IPS-15b (cell line): ENCODE measurements around the gene CNTNAP2.

ENCODE experiments used
- H3K27me3 ChIP-seq: one replicate; pipeline ENCODE4 v1.6.1; 2013; ENCODE audit warnings: low read length; ENCODE audit not compliant: control insufficient read depth, insufficient read depth
- H3K36me3 ChIP-seq: one replicate; pipeline ENCODE4 v1.6.1; 2013; ENCODE audit warnings: low read length; ENCODE audit not compliant: control insufficient read depth, insufficient read depth
- H3K4me1 ChIP-seq: one replicate; pipeline ENCODE4 v1.6.1; 2013; ENCODE audit warnings: mild to moderate bottlenecking, low read length; ENCODE audit not compliant: control insufficient read depth, insufficient read depth
- H3K4me3 ChIP-seq: one replicate; pipeline ENCODE4 v1.5.1; 2013; ENCODE audit warnings: low read depth, low read length
- H3K9ac ChIP-seq: one replicate; pipeline ENCODE4 v1.6.1; 2013; ENCODE audit warnings: low read depth, mild to moderate bottlenecking, low read length
- H3K9me3 ChIP-seq: one replicate; pipeline ENCODE4 v1.6.1; 2013; ENCODE audit warnings: mild to moderate bottlenecking, low read length; ENCODE audit not compliant: control insufficient read depth, insufficient read depth

The CNTNAP2 gene

DNA sequence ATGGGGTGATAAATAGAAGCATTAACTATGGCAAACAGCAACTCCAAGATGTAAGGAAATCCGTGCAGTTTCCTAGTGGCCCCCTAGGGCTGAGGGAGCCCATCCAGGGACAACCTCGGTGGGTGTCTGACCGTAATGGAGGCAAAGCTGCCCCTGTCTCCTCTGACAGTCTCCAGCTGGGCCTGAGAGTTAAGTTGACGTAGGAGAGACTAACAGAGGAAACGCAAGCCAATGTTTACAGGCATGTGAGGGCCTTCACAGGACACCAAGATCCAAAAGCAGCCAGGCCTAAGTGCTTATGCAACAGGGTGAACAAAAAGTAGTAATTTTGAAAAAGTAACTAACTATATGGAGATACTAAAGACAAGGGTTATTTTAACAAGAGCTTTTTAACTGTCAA lies 2144.0 kb downstream of the CNTNAP2 start:
- H3K27me3 ChIP-seq: peaks cover 3% of the 10 kb centered on the region
- H3K9ac ChIP-seq: no peak overlapping the region
- H3K4me3 ChIP-seq: no peak overlapping the region
- H3K9me3 ChIP-seq: no peaks in the 10 kb centered on the region
- peaks cover 5% of the 10 kb centered on the region for H3K4me1 ChIP-seq
- H3K36me3 ChIP-seq: no peaks in the 10 kb centered on the region

DNA sequence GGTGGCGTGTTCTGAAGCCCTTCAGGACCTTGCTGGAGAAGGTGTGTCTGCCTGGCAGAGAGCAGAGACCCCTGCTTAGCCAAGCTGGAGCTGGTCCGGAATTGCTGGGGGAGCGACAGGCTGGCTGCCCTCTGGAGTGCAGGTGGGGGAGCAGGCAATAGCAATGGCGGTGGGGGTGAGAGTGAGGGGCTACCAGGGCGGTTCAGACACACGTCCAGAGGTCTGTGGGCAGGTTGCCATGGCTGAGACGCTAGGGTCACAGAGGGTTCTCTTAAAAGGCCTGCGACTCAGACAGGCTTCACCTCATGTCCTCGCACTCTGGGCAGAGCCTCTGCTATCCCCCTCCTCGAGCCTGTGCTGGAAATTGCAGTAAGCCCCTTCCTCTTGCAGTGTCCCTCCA lies 2144.9 kb downstream of the CNTNAP2 start:
- H3K27me3 ChIP-seq: peaks cover 3% of the 10 kb centered on the region

DNA sequence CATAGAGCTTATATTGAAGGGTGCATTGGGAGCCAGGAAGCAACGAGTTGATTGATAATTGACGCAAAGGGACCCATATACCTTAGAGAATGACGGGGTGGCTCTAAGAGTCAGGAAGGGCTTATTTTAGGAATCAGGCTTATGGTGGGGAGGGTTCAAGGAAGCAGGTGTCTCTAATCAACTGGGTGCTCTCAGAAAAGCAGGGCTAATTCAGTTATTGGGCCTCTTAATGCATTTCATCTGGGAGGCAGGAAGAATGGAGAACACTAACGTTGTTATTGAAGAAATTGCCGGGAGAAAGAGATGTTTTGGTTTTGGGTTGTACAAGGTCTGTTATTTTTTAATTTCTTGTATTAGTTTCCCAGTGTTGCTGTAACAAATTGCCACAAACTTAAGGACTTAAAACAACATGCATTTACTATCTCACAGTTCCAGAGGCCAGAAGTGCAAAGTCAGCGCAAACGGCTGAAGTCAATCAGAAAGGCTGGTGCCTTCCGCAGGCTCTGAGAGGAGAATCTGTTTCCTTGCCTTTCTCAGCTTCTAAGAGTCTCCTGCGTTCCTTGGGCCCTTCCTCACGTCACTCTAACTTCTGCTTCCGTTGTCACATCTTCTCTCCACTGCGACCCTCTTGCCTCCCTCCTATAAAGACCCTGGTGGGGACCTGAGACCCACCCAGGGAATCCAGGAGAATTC lies 2145.5 kb downstream of the CNTNAP2 start:
- H3K27me3 ChIP-seq: peaks cover 3% of the 10 kb centered on the region
- no peaks in the 10 kb centered on the region for H3K9me3 ChIP-seq
- peaks cover 5% of the 10 kb centered on the region for H3K4me1 ChIP-seq
- H3K36me3 ChIP-seq: no peaks in the 10 kb centered on the region
- no peak overlapping the region for H3K9ac ChIP-seq
- peak overlapping the region; percentile 41 for H3K4me3 ChIP-seq

More for the DNA sequence above, 2144.9 kb downstream of the CNTNAP2 start:
- no peaks in the 10 kb centered on the region for H3K9me3 ChIP-seq
- H3K9ac ChIP-seq: no peak overlapping the region
- H3K36me3 ChIP-seq: no peaks in the 10 kb centered on the region
- no peak overlapping the region for H3K4me3 ChIP-seq
- H3K4me1 ChIP-seq: peaks cover 5% of the 10 kb centered on the region

DNA sequence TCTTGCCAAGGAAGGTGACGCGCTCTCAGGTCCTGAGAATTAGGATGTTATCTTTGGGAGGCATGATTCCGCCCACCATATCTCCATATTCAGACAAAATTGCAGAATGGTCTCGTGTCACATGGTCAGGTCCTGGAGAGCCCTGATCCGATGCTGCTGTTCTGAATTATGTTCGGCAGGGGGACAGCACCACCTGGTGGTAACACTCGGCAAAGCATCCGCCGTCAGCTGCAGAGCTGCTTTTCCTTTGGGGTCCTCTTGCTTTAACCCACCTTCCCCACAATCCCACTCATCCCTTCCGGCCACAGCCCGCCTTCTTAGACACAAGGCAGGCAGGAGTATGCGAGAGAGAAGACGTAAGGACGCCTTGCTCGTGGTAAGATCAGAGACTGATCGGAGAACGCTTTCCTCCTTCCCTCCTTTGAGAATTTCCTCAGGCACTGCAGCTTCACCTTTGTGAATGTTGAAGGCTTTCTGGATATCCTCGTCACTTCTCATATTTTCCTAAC lies 2146.2 kb downstream of the CNTNAP2 start:
- no peaks in the 10 kb centered on the region for H3K9me3 ChIP-seq
- peaks cover 5% of the 10 kb centered on the region for H3K4me1 ChIP-seq
- H3K9ac ChIP-seq: peak overlapping the region; percentile 65
- H3K27me3 ChIP-seq: peaks cover 3% of the 10 kb centered on the region
- H3K36me3 ChIP-seq: no peaks in the 10 kb centered on the region
- peak overlapping the region; percentile 41 for H3K4me3 ChIP-seq

DNA sequence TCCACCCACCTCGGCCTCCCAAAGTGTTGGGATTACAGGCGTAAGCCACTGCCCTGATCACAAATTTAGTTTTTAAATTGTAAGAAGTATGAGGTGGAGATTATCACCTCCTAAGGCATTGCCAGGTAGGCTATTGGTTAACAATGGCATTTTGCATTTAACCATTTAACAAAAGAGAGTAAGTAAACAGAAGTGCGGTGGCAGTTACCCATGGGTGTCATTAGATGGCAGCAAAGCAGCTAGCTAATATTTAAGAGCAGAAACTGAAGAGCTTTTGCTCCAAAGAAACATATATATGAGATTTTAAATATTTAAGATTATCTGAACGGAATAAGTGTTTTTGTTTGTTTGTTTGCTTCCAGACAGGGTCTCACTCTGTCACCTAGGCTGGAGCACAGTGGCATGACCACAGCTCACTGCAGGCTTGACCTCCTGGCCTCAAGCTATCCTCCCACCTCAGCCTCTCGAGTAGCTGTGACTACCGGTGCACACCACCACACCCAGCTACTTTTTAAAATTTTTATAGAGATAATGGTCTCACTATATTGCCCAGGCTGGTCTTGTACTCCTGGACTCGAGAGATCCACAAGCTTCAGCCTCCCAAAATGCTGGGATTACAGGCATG lies 2148.4 kb downstream of the CNTNAP2 start:
- H3K36me3 ChIP-seq: no peaks in the 10 kb centered on the region
- H3K4me1 ChIP-seq: peaks cover 5% of the 10 kb centered on the region
- no peak overlapping the region for H3K9ac ChIP-seq
- H3K9me3 ChIP-seq: no peaks in the 10 kb centered on the region
- H3K27me3 ChIP-seq: peaks cover 3% of the 10 kb centered on the region
- H3K4me3 ChIP-seq: no peak overlapping the region

DNA sequence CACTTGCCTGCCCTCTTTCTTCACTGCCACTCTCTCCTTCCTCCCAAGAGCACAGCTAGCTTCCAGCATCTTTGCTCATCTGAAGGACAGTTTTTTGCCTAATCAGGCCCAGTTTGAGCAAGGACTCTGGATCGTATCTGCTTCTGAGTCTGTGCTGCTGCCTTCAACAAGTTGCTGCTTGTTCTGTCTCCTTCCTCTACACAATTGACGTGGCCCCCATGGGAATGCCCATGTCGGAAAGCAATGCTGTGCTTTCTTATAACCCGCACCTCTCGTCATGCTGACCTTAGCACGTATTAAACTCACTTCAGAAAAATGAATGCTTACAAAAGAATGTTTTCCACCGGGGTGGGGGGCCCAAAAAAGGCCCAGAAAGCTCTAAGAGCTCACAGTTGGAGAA lies 2149.3 kb downstream of the CNTNAP2 start:
- H3K36me3 ChIP-seq: no peaks in the 10 kb centered on the region
- no peak overlapping the region for H3K4me3 ChIP-seq
- no peak overlapping the region for H3K9ac ChIP-seq
- no peaks in the 10 kb centered on the region for H3K9me3 ChIP-seq
- H3K27me3 ChIP-seq: peaks cover 3% of the 10 kb centered on the region
- peaks cover 5% of the 10 kb centered on the region for H3K4me1 ChIP-seq

DNA sequence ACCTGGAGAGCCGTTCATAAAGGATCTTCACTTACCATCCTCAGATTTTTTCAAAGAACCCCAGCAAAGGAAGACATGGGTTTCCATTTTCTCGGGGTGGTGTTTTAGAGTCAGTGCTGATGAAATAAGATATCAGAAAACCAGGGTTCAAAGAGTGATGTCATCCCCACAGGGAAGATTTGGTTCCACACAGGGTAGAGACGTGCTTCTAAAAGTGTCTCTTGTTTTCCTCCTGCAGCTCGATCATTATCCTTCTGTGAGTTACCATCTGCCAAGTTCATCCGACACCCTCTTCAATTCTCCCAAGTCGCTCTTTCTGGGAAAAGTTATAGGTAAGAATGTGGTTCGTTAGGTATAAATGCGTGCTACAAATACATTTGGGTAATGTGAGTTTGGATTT lies 2150.2 kb downstream of the CNTNAP2 start:
- no peak overlapping the region for H3K4me3 ChIP-seq
- H3K27me3 ChIP-seq: peaks cover 3% of the 10 kb centered on the region
- no peaks in the 10 kb centered on the region for H3K9me3 ChIP-seq
- H3K9ac ChIP-seq: no peak overlapping the region
- H3K36me3 ChIP-seq: no peaks in the 10 kb centered on the region
- H3K4me1 ChIP-seq: peaks cover 5% of the 10 kb centered on the region

DNA sequence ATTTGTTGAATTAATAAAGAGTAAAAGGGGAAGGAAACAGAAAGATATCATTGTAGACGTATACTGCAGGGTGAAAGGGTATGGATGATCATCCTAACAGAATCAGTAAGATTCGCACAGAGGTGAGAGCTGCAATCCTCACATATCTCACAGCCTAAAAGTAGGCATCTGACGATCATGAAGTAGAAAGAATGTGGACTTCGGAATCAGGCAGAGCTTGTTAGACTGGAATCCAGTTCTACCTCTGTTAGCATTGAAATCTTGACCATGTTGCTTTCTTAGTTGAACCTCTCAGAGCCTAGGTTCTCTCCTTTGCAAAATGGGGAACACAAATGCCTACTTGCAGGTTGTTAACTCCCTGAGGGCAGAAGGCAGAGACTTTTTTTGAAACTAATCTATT lies 2154.0 kb downstream of the CNTNAP2 start:
- no peak overlapping the region for H3K4me3 ChIP-seq
- H3K36me3 ChIP-seq: no peaks in the 10 kb centered on the region
- H3K9me3 ChIP-seq: no peaks in the 10 kb centered on the region
- no peaks in the 10 kb centered on the region for H3K4me1 ChIP-seq
- H3K27me3 ChIP-seq: no peaks in the 10 kb centered on the region
- no peak overlapping the region for H3K9ac ChIP-seq

DNA sequence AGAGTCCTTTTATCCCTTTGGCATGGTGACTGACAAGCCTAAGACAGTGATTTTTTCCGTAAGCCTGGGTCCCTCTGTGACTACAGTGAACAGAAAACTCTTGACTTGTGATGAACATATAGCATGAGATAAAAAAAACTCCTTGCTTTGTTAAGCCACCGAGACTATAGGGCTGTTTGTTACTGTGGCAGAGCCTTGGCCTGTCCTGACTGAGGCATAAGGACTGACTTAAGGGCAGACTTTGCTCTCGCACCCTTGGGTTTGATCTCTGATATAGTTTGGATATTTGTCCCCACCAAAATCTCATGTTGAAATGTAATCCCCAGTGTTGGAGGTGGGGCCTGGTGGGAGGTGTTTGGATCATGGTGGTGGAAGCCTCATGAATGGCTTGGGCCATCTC lies 2157.5 kb downstream of the CNTNAP2 start:
- Histone ChIP-seq H3K4me3 (no peak overlapping the region), H3K9me3 (no peaks in the 10 kb centered on the region), H3K27me3 (no peaks in the 10 kb centered on the region), H3K9ac (no peak overlapping the region), H3K36me3 (no peaks in the 10 kb centered on the region), H3K4me1 (no peaks in the 10 kb centered on the region)

DNA sequence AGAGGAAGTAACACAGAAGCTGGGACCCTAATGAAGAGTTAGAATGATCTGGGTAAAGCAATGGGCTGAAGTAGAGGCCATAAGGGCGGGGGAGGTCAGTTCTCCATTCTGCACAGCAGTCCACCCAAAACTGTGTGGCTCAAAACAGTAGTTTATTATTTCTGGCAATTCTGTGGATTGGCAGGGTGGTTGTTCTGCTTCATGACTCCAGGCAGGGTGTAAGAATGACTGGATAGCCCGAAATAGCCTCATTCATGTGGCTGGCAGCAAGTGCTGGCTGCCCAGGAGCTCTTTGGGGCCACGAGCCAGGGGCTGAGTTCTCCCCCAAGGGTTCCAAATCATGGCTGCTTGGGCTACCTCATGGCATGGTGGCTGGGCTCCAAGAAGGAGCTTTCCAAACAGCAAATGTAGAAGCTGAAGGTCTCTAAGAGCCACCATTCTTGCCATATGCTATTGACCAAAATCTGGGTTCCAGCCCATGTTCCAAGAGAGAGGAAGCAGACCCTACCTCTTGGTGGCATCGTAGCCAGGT lies 2158.8 kb downstream of the CNTNAP2 start:
- no peaks in the 10 kb centered on the region for H3K4me1 ChIP-seq

DNA sequence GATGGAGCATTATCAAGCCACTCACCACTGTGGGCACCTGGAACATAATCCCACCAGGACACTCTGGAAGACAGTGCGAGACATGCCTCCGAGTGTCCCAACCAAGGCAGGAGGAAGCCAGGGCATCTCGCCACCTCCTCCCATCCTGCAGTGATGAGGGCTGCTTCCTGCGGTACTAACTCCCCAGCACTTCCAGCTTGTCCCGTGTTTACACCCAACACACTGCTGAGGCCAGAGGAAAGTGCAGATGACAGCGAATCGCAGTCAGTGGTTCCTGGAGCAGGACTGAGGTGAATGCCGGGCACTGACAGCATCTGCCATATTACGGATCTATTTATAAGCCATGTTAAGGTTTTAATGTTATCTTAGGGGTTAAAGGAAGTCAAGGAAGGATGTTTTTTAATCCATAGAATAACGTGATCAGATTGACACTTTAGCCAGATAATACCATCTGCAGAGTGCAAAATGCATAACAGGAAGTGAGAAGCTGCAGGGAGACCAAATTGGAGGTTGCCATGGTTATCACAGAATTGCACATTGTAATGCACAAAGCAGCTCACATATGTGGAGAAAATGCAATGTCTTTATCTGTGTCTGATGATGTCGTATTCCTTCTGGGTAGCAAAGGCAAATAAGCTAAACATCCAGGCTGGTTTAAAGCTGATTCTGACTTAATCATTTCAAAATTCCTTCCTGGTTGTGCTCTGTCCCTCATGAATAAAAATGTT lies 2159.9 kb downstream of the CNTNAP2 start:
- Histone ChIP-seq H3K9me3 (no peaks in the 10 kb centered on the region), H3K4me1 (no peaks in the 10 kb centered on the region), H3K27me3 (no peaks in the 10 kb centered on the region), H3K9ac (no peak overlapping the region), H3K4me3 (no peak overlapping the region), H3K36me3 (no peaks in the 10 kb centered on the region)

More for the DNA sequence above, 2158.8 kb downstream of the CNTNAP2 start:
- no peaks in the 10 kb centered on the region for H3K36me3 ChIP-seq
- no peaks in the 10 kb centered on the region for H3K9me3 ChIP-seq
- no peak overlapping the region for H3K4me3 ChIP-seq
- no peaks in the 10 kb centered on the region for H3K27me3 ChIP-seq
- H3K9ac ChIP-seq: no peak overlapping the region
